NCI-H2081 (cell line): ENCODE measurements around the gene ANKRD13B.
A peak's percentile ranks its signal among the peaks of the same experiment; 100 is the strongest.
"Not testable (repeated sequence)": the region's sequence is repeated elsewhere in the genome, so short reads cannot be mapped to it uniquely, and the experiment has no call there.

Experiments
- DNase-seq, 2 experiments: peaks; one replicate each; lab custom pipeline; 2025; lab: John Stamatoyannopoulos, UW

ANKRD13B gene

GRCh38 chr17:29642171-29642611 is 49.3 kb downstream of the ANKRD13B start:
- peak; percentile 14 to 37 for DNase-seq

GRCh38 chr17:29643817-29644160 is 50.9 kb downstream of the ANKRD13B start:
- no peak for DNase-seq

- no peak for DNase-seq
Measured at GRCh38 chr17:29645515-29646051, 52.7 kb downstream of the ANKRD13B start.

GRCh38 chr17:29648005-29648404 is 55.1 kb downstream of the ANKRD13B start:
- DNase-seq: no peak

- no peak for DNase-seq
Measured at GRCh38 chr17:29649359-29649758, 56.4 kb downstream of the ANKRD13B start.

GRCh38 chr17:29650396-29650795 is 57.5 kb downstream of the ANKRD13B start:
- DNase-seq: no peak

GRCh38 chr17:29651913-29652312 is 59.0 kb downstream of the ANKRD13B start:
- DNase-seq: not testable (repeated sequence)

GRCh38 chr17:29652976-29653375 is 60.0 kb downstream of the ANKRD13B start:
- no peak for DNase-seq

- no peak for DNase-seq
Measured at GRCh38 chr17:29653995-29654714, 61.2 kb downstream of the ANKRD13B start.

- DNase-seq: no peak
Measured at GRCh38 chr17:29655323-29655722, 62.4 kb downstream of the ANKRD13B start.

- DNase-seq: no peak
Measured at GRCh38 chr17:29659155-29659554, 66.2 kb downstream of the ANKRD13B start.

- DNase-seq: peak in 1 of 2 experiments; percentile 7
Measured at GRCh38 chr17:29661213-29661612, 68.3 kb downstream of the ANKRD13B start.

- peak in 1 of 2 experiments; percentile 1 for DNase-seq
Measured at GRCh38 chr17:29663155-29663554, 70.2 kb downstream of the ANKRD13B start.
